Activated CD8-positive, alpha-beta memory T cell treated with anti-CD3 and anti-CD28 coated beads, Interleukin-2, amount 50 U/mL, for 24 hours (primary cell): ENCODE results near the gene RNF224.
A peak's percentile ranks its signal among the peaks of the same experiment; 100 is the strongest.

ENCODE experiments used
- DNase-seq: peaks from one replicate; pipeline ENCODE4 v3.0.0-alpha.2; 2020; ENCODE audit errors: extremely low read depth

Gene RNF224

DNA sequence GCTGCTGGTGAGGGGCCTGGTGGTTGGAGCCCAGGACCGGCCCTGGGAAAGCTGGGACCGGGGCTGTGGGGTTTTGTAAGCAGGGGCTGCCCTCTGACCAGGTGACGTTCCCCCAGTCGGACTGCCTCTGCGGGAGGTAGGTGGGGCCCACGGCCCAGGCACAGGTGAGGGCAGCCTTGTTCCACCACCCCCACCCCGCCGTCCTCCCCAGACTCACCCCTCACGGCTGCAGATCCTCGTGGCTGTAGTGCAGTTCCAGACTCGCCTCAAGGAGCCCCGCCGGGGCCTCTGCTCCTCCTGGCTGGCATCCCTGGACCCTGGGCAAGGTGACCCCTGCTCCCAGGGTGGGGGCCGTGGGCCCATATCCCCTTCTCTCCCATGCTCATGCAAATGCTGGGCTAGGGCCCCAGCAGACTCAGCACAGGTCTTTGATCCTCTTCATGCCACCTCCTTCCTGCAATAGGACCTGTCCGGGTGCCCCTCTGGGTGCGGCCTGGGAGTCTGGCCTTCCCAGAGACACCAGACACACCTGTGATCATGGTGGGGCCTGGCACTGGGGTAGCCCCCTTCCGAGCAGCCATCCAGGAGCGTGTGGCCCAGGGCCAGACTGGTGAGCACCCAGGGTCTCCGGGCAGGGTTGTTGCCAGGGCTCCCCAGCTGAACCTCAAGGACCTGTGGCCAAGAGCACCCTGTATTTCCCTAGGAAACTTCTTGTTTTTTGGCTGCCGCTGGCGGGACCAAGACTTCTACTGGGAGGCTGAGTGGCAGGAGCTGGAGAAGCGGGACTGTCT lies 11.9 kb upstream of the RNF224 start:
- no peak for DNase-seq

GRCh38 chr9:137216188-137216965 lies 10.9 kb upstream of the RNF224 start:
- DNase-seq, result no peak

DNA sequence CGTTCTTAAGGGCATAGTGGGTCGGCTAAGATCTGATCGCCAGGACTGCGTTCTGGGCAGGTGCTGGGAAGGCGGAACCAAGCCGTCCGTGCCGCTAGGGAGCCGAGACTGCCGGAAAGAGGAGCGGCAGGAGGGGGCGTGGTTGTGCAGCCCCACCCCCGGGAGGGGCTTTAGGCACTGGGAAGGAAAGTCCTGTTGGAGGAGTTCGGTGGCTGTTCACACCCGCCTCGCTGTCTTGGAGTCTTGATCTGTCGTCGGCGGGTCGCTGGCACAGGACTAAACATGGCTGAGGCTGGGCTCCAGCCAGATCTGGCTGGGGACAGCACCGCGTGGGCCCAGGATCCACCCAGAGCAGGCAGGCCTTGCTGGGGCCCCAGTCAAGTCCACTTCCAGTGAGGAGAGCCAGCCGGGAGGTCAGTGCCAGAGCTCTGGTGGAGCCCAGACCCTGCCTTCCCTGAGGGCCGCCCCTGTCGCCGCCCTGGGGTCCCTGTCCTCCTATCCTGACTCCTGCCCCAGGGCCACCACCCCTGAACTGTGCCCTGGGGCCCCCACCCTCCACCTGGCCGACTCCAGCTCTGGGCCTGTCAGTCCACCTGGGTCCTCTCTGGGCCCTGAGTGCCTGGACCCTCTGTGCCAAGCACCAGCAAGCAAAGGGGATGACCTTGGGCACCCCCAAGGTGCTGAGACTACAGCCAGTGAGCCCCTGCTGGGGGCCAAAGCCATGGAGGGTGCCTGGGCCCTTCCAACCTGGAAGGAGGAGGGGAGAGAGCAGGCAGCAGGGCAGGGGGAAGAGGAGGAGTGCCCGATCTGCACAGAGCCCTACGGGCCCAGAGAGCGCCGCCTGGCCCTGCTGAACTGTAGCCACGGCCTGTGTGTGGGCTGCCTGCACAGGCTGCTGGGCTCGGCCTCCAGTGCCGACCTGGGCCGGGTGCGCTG lies 9.8 kb upstream of the RNF224 start:
- DNase-seq, result no peak

GRCh38 chr9:137218212-137218753 lies 9.0 kb upstream of the RNF224 start:
- no peak for DNase-seq

- DNase-seq, result no peak
Measured at GRCh38 chr9:137218754-137219271, 8.5 kb upstream of the RNF224 start.

DNA sequence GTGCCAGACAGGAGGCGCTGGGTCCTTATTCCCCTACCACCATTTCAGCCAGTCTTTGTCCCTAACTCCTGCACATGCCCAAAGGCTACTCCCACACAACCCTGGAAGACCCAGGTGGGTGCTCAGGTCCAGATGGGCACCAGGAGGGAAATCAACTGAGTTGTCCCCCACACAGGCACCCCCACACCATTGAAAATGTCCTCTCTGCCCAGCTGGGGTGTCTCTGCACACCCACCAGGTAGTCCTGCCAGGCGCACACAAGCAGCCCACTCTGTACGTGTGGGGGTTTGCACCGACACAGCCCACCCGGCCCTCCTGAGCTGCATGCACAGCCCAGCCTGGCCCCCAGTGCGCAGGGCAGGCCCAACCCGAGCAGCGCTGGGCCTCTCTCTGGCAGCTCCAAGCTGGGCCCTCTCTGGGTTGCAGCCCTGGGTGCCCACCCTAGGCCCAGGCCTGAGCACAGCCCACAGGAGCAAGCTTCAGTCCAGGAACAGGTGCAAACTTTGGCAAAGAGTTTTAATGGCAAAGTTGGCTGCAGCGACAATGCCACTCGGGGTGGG lies 7.5 kb upstream of the RNF224 start:
- DNase-seq, result no peak

GRCh38 chr9:137220317-137221094 lies 6.8 kb upstream of the RNF224 start:
- no peak for DNase-seq

GRCh38 chr9:137221095-137221505 lies 6.2 kb upstream of the RNF224 start:
- DNase-seq, result no peak

GRCh38 chr9:137221506-137222111 lies 5.7 kb upstream of the RNF224 start:
- no peak for DNase-seq

DNA sequence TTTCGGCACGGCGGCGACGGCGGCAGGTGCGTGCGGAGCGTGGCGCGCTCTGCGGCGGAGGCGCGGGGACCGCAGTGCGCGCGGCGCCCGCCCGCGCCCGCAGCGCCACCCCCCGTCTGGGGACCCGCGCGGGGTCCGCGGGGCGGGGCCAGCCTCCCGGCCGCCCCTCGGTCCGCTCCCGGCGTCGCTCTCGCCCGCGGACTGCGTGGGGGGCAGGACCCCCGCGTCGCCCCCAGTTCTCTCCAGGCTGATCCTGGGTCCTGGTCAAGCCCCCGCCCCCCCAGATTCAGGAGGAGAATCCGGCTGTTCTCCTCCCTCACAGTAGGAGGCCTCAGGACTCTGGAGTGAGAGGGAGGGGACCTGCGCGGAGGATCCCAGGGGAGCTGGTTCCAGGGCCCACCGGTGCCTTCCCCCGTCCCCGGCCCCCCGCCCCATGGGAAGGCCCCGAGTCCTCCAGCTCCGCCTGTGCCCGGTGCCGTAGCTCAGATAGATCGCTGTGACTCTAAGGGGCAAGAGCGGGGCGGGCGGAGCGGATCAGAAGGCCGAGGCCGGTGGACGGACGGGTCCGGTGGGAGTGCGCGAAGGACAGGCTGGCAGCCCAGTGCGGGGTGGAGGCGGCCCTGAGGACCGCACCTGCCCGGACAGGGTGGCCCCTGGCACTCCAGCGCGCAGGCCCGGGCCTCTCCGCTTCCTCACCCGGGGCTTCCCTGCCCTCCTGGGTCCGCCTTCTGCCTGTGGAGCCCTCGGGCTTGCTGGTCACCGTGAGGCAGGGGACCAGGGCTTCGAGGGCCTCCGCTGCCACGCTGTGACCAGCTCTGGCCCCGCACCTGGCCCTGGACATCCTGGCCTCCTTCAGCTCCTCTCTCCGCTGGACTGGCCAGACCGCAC lies 4.9 kb upstream of the RNF224 start, which contains the start of gene RNF208:
Gene RNF208, minus strand, starts transcription at position 51 of the 888 bp plus-strand sequence. CDS start 1,028 bp downstream, outside the sequence.
- DNase-seq, result no peak

DNA sequence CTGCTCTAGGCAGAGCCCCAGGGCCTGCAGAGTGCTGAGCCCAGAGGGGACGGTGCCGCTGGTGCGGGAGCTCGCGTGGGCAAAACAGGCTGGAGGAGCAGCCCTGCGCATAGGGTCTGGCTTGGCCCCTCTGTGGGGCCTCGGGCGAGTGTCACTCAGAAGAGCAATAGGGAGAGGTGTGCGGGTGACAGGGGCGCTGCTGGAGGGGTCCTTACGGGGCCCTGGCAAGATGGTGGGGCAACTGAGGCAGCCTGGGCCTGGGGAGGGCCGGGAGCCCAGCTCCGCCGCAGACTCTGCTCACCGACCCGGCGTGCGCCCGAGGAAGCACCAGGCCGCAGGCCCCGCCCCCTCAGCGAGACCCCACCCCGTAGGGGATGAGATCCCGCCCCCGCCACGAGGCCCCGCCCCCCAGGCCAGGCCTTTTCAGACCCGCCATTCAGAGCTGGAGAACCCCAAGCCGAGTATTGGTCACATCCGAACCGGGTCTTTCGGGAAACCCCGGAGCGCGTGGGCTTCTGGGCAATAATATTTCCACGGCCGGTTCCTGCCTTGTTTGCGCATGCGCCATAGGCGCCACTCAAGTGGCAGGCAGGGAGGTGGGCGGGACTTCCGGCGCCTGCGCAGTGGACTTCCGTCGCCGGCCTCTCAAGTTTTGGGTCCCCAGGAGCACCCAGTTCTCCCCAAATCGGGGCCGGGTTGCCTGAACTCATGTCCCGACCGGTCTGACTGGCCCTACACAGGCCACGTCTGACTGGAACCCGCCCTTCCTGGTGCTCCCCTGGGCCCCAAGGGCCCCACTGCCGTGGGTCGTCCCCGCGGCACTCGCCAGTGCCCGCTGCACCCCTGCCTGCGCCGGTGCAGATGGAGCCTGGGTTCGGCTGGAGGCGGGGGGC lies 4.0 kb upstream of the RNF224 start:
- DNase-seq, result peak; percentile 95

GRCh38 chr9:137224830-137225694 lies 2.2 kb upstream of the RNF224 start, which contains the start of gene CYSRT1:
Gene CYSRT1, plus strand, starts transcription at chr9:137225174. Its CDS starts 448 bp downstream, at chr9:137225622.
- DNase-seq, result no peak

DNA sequence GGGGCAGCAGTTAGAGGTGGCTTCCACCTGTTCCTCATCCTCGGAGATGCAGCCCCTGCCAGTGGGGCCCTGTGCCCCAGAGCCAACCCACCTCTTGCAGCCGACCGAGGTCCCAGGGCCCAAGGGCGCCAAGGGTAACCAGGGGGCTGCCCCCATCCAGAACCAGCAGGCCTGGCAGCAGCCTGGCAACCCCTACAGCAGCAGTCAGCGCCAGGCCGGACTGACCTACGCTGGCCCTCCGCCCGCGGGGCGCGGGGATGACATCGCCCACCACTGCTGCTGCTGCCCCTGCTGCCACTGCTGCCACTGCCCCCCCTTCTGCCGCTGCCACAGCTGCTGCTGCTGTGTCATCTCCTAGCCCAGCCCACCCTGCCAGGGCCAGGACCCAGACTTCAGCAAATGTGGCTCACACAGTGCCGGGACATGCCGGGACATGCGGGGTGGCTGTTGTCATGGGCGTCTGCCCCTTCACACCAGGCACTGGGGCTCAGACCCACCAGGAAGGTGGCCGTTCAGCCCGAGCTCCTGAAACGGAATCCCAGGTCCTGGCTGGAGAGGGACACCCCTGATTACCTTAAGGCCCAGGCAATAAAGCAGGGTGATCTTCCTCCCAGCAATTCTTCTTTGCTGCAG lies 1.5 kb upstream of the RNF224 start:
- no peak for DNase-seq

DNA sequence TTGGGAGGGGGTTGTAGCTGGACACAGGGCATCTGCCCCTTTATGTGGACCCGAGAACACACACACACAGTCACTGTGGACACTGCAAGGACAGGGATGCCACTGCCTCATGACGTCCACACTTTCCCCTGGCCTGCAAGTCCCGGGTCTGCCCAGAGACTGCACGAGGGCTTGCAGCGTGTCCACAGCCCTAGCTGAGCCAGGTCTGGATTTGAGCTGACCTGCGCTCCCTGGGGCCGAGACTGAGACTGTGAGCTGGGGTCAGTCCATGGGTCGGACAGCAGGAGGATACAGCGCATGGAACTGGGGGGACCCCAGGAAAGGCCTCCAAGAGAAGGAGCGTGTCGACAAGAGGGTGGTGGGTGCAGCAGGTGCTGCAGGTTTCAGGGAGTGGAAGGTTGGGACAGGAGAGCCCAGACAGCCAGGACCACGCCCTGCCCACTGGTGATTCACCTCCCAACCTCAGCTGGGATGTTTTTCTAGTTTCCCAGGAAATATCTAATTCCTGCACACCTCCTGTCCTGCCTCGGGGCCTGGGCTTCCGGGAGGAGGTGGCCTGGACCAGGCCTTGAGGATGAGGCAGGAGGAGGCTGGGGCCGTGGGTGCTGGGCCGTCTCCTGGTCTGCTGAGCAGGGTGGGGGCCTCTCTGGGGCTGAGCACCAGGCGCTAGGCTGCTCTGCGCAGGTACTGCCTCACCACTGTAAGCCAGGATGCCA lies 806 bp upstream of the RNF224 start:
- no peak for DNase-seq

DNA sequence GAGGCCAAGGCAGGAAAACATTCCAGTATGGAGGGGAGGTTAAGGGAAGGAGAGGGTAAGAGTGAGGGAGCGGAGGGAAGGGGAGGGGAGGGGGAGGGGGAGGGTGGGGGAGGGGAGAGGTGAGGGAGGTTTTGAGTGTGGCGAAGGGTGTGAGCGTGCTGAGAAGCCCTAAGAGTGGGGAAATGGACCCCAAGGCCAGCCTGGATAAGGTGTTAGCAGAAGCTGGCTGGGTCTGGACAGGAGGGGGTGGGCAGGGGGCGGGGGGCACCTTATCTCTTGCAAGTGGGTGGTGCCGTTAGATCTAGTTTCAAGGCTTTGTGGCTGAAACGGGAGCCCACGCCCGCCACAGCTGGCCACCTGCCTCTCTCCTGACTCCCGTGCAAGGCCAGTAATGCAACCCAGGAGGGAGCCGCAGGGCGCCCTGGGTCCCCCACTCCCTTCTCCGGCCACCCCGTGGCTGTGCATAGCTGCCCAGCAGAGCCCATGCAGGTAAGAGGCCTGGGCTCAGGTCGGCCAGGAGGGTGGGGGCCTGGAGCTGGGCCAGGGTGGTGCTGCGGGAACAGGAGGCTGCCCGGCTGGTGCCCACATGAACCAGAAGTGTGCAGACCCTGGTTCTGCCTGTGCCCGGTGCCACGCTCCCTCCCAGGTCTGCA lies 677 bp downstream of the RNF224 start:
- DNase-seq, result no peak
